Testis (tissue), 2 donors: ENCODE data around the gene TMEM109.

ENCODE experiments used
- CTCF ChIP-seq, 3 experiments: fragments of 450-650 bp in 2 of 3; fragments of 200-600 bp in 1 of 3; sonication (generic) in 1 of 3; IDR thresholded peaks; one replicate each; pipeline ENCODE4 v1.5.1; 2016 to 2019; ENCODE audit warnings: antibody characterized with exemption in 3 of 3, mild to moderate bottlenecking in 2 of 3, moderate library complexity in 1 of 3
- POLR2A ChIP-seq: fragments of 450-650 bp; IDR thresholded peaks from one replicate; pipeline ENCODE4 v1.6.1; 2017; ENCODE audit warnings: antibody characterized with exemption, mild to moderate bottlenecking, moderate library complexity

GRCh38 chr11:60950024-60950423, 36.1 kb downstream of the TMEM109 start:
- TF ChIP-seq CTCF (IDR thresholded peaks at IDR 0.05) (no peak), POLR2A (no peak)
